ENCODE data around the gene RAB11FIP4. TPM values are rescaled to one million over a fixed set of nuclear protein-coding genes. Genes with fewer than 3 reads are reported as not detected.

RAB11FIP4 gene
- total and polyA plus RNA-seq, 2 donors (not counting 3 experiments of a cell fraction or from before 2014, with no cell fraction given), result 0.08 to 0.38 TPM

DNA sequence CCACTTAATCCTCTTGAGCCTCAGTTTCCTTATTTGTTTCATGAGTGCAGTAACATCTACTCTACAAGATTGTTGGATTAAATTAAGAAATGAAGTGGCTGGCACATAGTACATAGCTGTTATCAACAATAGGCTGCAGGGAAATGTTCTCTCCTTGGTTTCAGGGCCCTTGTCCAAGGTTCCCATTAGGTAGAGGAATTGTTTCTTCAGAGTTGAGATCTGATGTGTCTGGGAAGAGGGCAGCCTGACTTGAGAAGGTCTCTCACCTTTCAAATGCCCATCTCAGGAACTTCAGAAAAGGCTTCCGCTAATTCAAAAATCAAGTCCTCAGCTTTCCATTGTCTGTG lies 87.6 kb downstream of the RAB11FIP4 start:
- dilution Hi-C loops (cut with MboI; ENCODE audit: extremely low pct_ligation_motif_present, low sequenced_read_pairs) (no loop called here), intact Hi-C loops (cut with micrococcal nuclease) (no loop called here)
- BruUV-seq (replicated peaks), result no TSS peak
- no peak overlapping the region for H2AFZ ChIP-seq (ENCODE audit: low read depth, low read length)
- no peak overlapping the region for H3K4me3 ChIP-seq (replicated peaks in 1 of 3; ENCODE audit: insufficient read depth in 1 of 3, low read depth in 1 of 3, low read length in 3 of 3)
- no peak overlapping the region for H3K9ac ChIP-seq (replicated peaks; ENCODE audit: extremely low read depth, insufficient read depth, low read length)
- H3K4me1 ChIP-seq (ENCODE audit: control insufficient read depth, extremely low read depth, insufficient read depth, low read length), result no peaks in the 10 kb centered on the region
- no peaks in the 10 kb centered on the region for H3K79me2 ChIP-seq (ENCODE audit: control insufficient read depth, insufficient read depth, low read length)
- POLR2A ChIA-PET, result no interaction called here
- H3K36me3 ChIP-seq (ENCODE audit: control insufficient read depth in 2 of 2, extremely low read depth in 1 of 2, insufficient read depth in 2 of 2, low read length in 2 of 2), result no peaks in the 10 kb centered on the region
- no peaks in the 10 kb centered on the region for H3K9me3 ChIP-seq (replicated peaks; ENCODE audit: control insufficient read depth, insufficient read depth, low read length)
- CTCF ChIA-PET, result interaction anchor here (0.6 to 1.4 kb wide), 3 partner anchors 10 to 566 kb away, joined by 3 to 4 read pairs (median 4); no protein-coding TSS in a partner anchor
- no peak for DNase-seq (ENCODE audit: low read depth, low spot score)
- no peak for FAIRE-seq
- H4K20me1 ChIP-seq (replicated peaks; ENCODE audit: control insufficient read depth, extremely low read depth, insufficient read depth, low read length), result no peaks in the 10 kb centered on the region
- no peaks in the 10 kb centered on the region for H3K9me1 ChIP-seq (replicated peaks; ENCODE audit: control insufficient read depth, extremely low read depth, insufficient read depth, low read length)
- H3K4me2 ChIP-seq (ENCODE audit: insufficient read depth, low read length), result no peak overlapping the region
- TF ChIP-seq, protein P1, sequence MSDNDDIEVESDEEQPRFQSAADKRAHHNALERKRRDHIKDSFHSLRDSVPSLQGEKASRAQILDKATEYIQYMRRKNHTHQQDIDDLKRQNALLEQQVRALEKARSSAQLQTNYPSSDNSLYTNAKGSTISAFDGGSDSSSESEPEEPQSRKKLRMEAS (IDR thresholded peaks at IDR 0.05; ENCODE audit: insufficient read depth, insufficient read length), result no peak
- TF ChIP-seq EZH2 (IDR thresholded peaks at IDR 0.05; ENCODE audit: borderline replicate concordance, low read depth, low read length, severe bottlenecking), result no peak
- no peak for TF ChIP-seq POLR2AphosphoS5 (IDR thresholded peaks at IDR 0.05; ENCODE audit: insufficient read depth, low read depth, low read length)
- TF ChIP-seq JUN (IDR thresholded peaks at IDR 0.05; ENCODE audit: borderline replicate concordance, insufficient read depth, insufficient read length, low read depth), result no peak
- no peak for TF ChIP-seq POLR2A (IDR thresholded peaks at IDR 0.05; ENCODE audit: low read depth, low read length)
- H3K27me3 ChIP-seq (ENCODE audit: control insufficient read depth in 2 of 2, insufficient read depth in 2 of 2, low read length in 2 of 2), result peaks cover 10 to 16% of the 10 kb centered on the region in 2 experiments
- no peak overlapping the region for H3K27ac ChIP-seq (ENCODE audit: insufficient read depth, low read depth, low read length)

DNA sequence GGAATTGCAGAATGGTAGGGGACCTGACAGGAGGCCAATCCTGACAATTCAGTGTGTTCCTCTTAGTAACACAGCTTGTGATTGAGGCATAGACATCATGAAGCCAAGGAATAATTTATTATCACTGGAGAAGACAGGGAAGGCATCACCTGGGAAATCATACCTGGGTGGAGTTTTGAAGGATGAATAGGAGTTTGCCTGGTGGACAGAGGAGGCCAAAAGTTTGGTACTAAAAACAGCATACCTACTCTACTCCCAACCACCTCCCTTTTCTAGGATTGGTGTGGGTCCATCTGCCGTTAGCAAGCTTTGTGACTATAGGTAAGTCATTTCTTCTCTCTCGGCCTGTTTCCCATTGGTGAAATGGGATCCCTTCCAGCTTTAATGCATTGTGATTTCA lies 88.0 kb downstream of the RAB11FIP4 start:
- no peak overlapping the region for H2AFZ ChIP-seq (ENCODE audit: low read depth, low read length)
- CTCF ChIA-PET, result interaction anchor here (0.6 to 1.4 kb wide), 3 partner anchors 10 to 566 kb away, joined by 3 to 4 read pairs (median 4); no protein-coding TSS in a partner anchor

More for the DNA sequence above, 88.0 kb downstream of the RAB11FIP4 start:
- POLR2A ChIA-PET, result no interaction called here
- Histone ChIP-seq H3K4me3 (replicated peaks in 1 of 3; ENCODE audit: insufficient read depth in 1 of 3, low read depth in 1 of 3, low read length in 3 of 3) (no peak overlapping the region), H3K4me2 (ENCODE audit: insufficient read depth, low read length) (no peak overlapping the region), H3K4me1 (ENCODE audit: control insufficient read depth, extremely low read depth, insufficient read depth, low read length) (no peaks in the 10 kb centered on the region), H3K27me3 (ENCODE audit: control insufficient read depth in 2 of 2, insufficient read depth in 2 of 2, low read length in 2 of 2) (peaks cover 10 to 16% of the 10 kb centered on the region in 2 experiments), H3K9ac (replicated peaks; ENCODE audit: extremely low read depth, insufficient read depth, low read length) (no peak overlapping the region), H3K27ac (ENCODE audit: insufficient read depth, low read depth, low read length) (no peak overlapping the region), H3K79me2 (ENCODE audit: control insufficient read depth, insufficient read depth, low read length) (no peaks in the 10 kb centered on the region), H3K9me3 (replicated peaks; ENCODE audit: control insufficient read depth, insufficient read depth, low read length) (no peaks in the 10 kb centered on the region), H4K20me1 (replicated peaks; ENCODE audit: control insufficient read depth, extremely low read depth, insufficient read depth, low read length) (no peaks in the 10 kb centered on the region), H3K9me1 (replicated peaks; ENCODE audit: control insufficient read depth, extremely low read depth, insufficient read depth, low read length) (no peaks in the 10 kb centered on the region), H3K36me3 (ENCODE audit: control insufficient read depth in 2 of 2, extremely low read depth in 1 of 2, insufficient read depth in 2 of 2, low read length in 2 of 2) (no peaks in the 10 kb centered on the region)
- TF ChIP-seq EZH2 (IDR thresholded peaks at IDR 0.05; ENCODE audit: borderline replicate concordance, low read depth, low read length, severe bottlenecking) (no peak), MYC (IDR thresholded peaks at IDR 0.05; ENCODE audit: low read depth, low read length) (no peak), FOS (IDR thresholded peaks at IDR 0.05; ENCODE audit: borderline replicate concordance, insufficient read depth, low read length) (no peak), JUN (IDR thresholded peaks at IDR 0.05; ENCODE audit: borderline replicate concordance, insufficient read depth, insufficient read length, low read depth) (no peak), POLR2AphosphoS5 (IDR thresholded peaks at IDR 0.05; ENCODE audit: insufficient read depth, low read depth, low read length) (no peak), POLR2A (IDR thresholded peaks at IDR 0.05; ENCODE audit: low read depth, low read length) (no peak), GATA2 (IDR thresholded peaks at IDR 0.05; ENCODE audit: insufficient read depth, insufficient read length, low read depth, low read length) (no peak)
- TF ChIP-seq, protein P1 (IDR thresholded peaks at IDR 0.05; ENCODE audit: insufficient read depth, insufficient read length), result no peak
- TF ChIP-seq, protein P2, sequence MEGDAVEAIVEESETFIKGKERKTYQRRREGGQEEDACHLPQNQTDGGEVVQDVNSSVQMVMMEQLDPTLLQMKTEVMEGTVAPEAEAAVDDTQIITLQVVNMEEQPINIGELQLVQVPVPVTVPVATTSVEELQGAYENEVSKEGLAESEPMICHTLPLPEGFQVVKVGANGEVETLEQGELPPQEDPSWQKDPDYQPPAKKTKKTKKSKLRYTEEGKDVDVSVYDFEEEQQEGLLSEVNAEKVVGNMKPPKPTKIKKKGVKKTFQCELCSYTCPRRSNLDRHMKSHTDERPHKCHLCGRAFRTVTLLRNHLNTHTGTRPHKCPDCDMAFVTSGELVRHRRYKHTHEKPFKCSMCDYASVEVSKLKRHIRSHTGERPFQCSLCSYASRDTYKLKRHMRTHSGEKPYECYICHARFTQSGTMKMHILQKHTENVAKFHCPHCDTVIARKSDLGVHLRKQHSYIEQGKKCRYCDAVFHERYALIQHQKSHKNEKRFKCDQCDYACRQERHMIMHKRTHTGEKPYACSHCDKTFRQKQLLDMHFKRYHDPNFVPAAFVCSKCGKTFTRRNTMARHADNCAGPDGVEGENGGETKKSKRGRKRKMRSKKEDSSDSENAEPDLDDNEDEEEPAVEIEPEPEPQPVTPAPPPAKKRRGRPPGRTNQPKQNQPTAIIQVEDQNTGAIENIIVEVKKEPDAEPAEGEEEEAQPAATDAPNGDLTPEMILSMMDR (IDR thresholded peaks at IDR 0.05; ENCODE audit: extremely low read depth in 1 of 2, insufficient read depth in 1 of 2, low read depth in 1 of 2, low read length in 2 of 2), result no peak
- intact Hi-C loops (cut with micrococcal nuclease) (no loop called here), dilution Hi-C loops (cut with MboI; ENCODE audit: extremely low pct_ligation_motif_present, low sequenced_read_pairs) (no loop called here)
- FAIRE-seq, result no peak
- no peak for DNase-seq (ENCODE audit: low read depth, low spot score)
- BruUV-seq (replicated peaks), result no TSS peak
